Hair follicular keratinocyte (primary cell): ENCODE results near the gene AJAP1. TPM values are rescaled to one million over a fixed set of nuclear protein-coding genes. Genes with fewer than 3 reads are reported as not detected.

ENCODE experiments used
- total RNA-seq: library from RNA; depleted of rRNA; stranded (reverse); fragments of >200 nt; gene quantifications from 2 replicates; pipeline ENCODE4 v1.2.3, GENCODE V29; 2015

AJAP1 gene, protein sequence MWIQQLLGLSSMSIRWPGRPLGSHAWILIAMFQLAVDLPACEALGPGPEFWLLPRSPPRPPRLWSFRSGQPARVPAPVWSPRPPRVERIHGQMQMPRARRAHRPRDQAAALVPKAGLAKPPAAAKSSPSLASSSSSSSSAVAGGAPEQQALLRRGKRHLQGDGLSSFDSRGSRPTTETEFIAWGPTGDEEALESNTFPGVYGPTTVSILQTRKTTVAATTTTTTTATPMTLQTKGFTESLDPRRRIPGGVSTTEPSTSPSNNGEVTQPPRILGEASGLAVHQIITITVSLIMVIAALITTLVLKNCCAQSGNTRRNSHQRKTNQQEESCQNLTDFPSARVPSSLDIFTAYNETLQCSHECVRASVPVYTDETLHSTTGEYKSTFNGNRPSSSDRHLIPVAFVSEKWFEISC
- total RNA-seq: 6.6 and 10.9 TPM in 2 replicates

DNA sequence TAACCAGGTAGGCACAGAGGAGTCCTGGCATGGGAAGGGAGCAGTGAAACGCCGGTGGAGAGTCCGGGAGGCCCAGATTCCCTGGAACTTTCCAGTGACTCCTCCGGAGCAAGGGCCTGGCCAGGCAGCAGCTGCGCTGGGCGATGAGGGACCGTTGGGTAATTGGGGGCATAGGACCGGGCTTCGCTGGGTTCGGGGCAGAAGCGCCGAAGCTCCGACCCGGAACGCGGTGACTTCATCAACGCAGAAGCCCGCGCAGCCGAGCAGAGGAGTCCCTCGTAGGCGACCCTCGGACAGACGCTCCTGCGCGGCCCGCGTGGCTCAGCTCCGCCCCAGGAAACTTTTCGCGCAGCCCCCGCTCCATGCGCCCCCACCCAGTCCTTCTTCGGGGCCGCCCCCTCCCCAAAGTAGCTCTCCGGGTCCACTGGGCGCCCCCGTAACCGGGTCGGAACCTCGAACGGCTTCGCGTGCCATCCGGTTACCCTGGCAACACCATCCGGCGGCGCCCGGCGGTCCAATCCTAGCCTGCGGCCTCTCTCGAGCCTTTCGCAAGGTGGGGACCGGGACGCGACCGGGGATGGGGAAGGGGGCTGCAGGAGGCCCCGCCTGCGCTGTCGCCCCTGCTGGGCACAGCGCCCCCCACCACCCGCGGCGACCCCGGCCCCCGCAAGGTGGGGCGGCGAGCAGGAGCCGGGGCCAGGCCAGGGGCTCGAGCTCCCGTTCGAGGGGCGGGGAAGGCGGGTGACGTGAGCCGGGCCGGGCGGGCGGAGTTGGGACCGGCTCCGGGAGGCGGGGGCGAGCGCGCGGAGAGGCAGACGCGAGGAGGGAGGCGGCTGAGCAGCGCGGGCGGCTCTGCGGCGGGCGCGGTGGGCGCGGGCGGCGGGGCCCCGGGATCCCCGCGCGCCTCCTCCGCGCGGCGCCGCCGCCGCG, at the start of gene AJAP1:
TSS of gene AJAP1 (plus strand) at position 814 of the 930 bp plus-strand sequence. CDS start 817 bp downstream, outside the sequence.

